ENCODE measurements around the gene NOS3. TPM values are rescaled to one million over a fixed set of nuclear protein-coding genes. Genes with fewer than 3 reads are reported as not detected.

Gene NOS3
- total and polyA plus RNA-seq, 2 of the 13 experiments (the other 11 are each of a cell fraction or from before 2014, with no cell fraction given) = 3.7 to 7.5 TPM

- DNase-seq (ENCODE audit: low spot score) (no peak), FAIRE-seq (no peak)
- H2AFZ ChIP-seq (ENCODE audit: low read length) = no peak within 1 kb of the TSS
Observed at GRCh38 chr7:150978126-150978789, 12.6 kb upstream of the NOS3 start, which contains the start of gene KCNH2. KCNH2 (minus strand) TSS chr7:150978321; CDS start chr7:150977913, 408 bp downstream.

More at GRCh38 chr7:150978126-150978789, 12.6 kb upstream of the NOS3 start, which contains the start of gene KCNH2:
- WGBS (ENCODE audit: low lambda C conversion rate) = 0% methylated on average over 10 of the region's 81 CpGs
- Histone ChIP-seq H3K4me1 (ENCODE audit: insufficient read depth, low read length) (peaks cover 37% of the 10 kb centered on the region), H3K36me3 (replicated peaks in 1 of 2; ENCODE audit: control insufficient read depth in 1 of 2, insufficient read depth in 2 of 2, low read length in 2 of 2) (no peaks in the 10 kb centered on the region), H4K20me1 (ENCODE audit: insufficient read depth, low read length) (peaks cover 4% of the 10 kb centered on the region; the same call in 1 of the 2 replicates), H3K9me3 (ENCODE audit: low read length) (no peaks in the 10 kb centered on the region), H3K9ac (ENCODE audit: insufficient read depth, low read depth, low read length) (no peak within 1 kb of the TSS), H3K79me2 (ENCODE audit: insufficient read depth, low read length) (no peaks in the 10 kb centered on the region), H3K27me3 (ENCODE audit: control insufficient read depth in 1 of 2, insufficient read depth in 2 of 2, low read length in 2 of 2) (peaks cover 14 to 59% of the 10 kb centered on the region in 2 experiments), H3K4me3 (replicated peaks in 1 of 3; ENCODE audit: insufficient read depth in 1 of 3, low read depth in 2 of 3, low read length in 3 of 3) (peak within 1 kb of the TSS; percentile 16 to 66 (median 47); a peak in 5 of 6 replicates), H3K27ac (ENCODE audit: extremely low read length, insufficient read depth, low read length) (no peak within 1 kb of the TSS), H3K4me2 (ENCODE audit: low read depth, low read length) (peak within 1 kb of the TSS; percentile 87)
- intact Hi-C loops (cut with micrococcal nuclease; ENCODE audit: unreplicated experiment) (no loop called here), in situ Hi-C loops (cut with HindIII; ENCODE audit: extremely low pct_ligation_motif_present, low pct_unique_long_range_greater_than_20kb) (no loop called here)
- POLR2A ChIA-PET = no interaction called here
- CTCF ChIA-PET (ENCODE audit: low intra/inter-chr PET ratio, low total read pairs) = no interaction called here
- ATAC-seq = peak; percentile 10; the same call in 2 of the 3 replicates
- no TSS peak for BruUV-seq (replicated peaks)
- TF ChIP-seq TEF (CRISPR knock-in tag; IDR thresholded peaks at IDR 0.05) = no peak
- TF ChIP-seq PATZ1 (CRISPR knock-in tag; IDR thresholded peaks at IDR 0.05) = peak; percentile 31; the same call in 1 of the 2 replicates
- TF ChIP-seq ZNF687 (CRISPR knock-in tag; IDR thresholded peaks at IDR 0.05) = peak; percentile 40
